Medulla oblongata (tissue), 1 donor: ENCODE data around the gene TEX14.
"Not testable (repeated sequence)": the region's sequence is repeated elsewhere in the genome, so short reads cannot be mapped to it uniquely, and the experiment has no call there.

Experiments used
- DNase-seq: peaks from one replicate; pipeline ENCODE4 v3.0.0-alpha.2; 2015; ENCODE audit errors: extremely low spot score

The TEX14 gene

DNA sequence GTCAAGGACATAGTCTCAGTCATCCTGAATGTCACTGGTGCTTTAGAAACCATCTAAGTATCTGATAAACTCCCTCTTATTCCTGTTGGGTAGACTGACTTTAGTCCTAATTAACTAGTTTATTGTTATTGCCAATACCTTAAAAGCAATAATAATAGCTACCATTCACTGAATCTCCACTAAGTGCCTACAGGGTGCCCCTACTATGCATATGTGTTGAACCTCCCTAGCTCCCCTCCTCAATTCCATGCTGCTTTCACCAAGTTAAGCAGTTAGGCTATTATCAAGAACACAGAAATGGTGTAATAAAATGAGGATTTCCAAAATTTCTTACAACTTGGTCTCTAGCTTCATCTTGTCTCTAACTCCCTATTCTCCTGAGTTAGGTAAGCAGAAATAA, 89.9 kb downstream of the TEX14 start:
- no peak for DNase-seq

DNA sequence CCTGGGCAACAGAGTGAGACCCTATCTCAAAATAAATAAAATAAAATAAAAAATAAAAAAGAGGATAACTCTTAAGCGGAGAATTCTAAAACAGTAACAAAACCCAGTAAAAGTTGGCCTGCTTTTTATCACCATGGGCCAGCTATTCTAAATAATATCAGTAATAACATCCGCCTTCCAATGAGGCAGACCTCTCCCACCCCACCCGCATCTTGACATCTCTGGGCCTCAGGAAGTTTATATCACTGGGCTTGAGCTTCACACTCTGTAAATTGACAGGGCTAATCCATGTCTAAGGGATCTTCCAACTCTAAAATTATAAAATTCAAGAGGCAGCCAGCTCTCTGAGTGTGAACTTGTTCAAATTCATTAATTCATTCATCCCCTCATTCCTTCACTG, 94.5 kb downstream of the TEX14 start:
- DNase-seq, result no peak

- no peak for DNase-seq
These were observed 96.6 kb downstream of the TEX14 start for GRCh38 chr17:58595194-58595792.

GRCh38 chr17:58593123-58593522, 98.7 kb downstream of the TEX14 start:
- no peak for DNase-seq

DNA sequence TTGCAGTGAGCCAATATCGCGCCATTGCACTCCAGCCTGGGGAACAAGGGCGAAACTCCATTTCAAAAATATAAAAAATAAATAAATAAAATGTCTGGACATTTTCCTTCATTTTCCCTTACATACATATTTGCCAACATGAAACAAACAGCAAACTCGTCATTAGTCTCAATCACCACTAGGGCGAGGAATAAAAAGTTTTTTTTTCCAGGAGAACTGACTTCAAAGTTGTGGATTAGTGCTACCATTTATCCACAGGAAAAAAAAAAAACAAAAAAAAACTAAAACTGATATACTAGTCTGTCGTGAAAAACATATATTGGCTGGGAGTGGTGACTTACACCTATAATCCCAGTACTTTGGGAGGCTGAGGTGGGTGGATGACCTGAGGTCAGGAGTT, 100.4 kb downstream of the TEX14 start:
- no peak for DNase-seq

DNA sequence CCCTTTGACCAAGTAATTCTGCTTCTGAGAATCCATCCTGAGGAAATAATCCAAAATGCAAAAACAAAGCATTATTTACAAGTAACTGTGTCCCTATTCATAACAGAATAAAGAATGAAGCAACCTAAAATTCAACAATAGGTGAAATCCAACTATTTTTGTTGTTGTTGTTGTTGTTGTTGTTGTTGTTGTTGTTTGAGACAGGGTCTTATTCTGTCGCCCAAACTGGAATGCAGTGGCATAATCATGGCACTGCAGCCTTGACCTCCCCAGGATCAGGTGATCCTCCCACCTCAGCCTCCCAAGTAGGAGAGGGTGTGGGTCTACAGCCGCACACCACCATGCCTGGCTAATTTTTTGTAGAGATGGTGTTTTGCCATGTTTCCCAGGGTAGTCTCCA, 101.5 kb downstream of the TEX14 start:
- no peak for DNase-seq

DNA sequence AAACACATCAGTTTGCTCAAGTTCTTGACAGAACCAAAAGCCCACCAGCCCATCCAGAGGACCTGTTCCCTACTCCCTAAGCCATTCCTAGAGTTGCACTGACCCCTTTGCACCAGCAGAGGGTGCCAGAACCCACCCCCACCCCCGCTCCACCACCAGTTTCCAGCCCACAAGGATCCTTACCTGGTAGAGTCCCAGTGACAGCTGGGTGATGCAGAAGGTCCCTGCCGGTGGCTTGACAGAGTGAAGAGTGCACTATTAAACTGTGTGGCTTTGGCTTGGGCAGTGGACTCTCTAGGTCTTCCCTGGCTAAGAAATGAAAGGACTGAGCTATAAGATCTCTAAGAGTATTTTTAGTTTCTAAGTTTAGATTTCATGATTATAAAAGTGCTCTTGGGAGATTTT, 104.1 kb downstream of the TEX14 start:
- DNase-seq, result peak; percentile 62

GRCh38 chr17:58586009-58586644, 105.7 kb downstream of the TEX14 start:
- DNase-seq, result no peak

DNA sequence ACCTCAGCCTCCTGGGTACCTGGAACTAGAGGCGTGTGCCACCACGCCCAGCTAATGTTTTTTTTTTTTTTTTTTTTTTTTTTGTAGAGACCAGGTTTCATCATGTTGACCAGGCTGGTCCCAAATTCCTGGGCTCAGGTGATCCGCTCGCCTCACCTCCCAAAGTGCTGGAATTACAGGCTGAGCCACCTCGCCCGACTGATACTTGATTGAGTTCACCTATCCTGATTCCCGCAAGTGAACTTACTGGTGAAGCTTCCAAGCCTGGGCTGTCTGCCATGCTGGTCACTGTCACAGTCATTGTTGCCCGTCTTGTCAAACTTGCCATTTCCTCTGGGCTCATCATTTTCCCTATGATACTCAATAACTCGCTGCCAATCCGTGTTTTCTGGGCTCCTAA, 106.3 kb downstream of the TEX14 start:
- no peak for DNase-seq

DNA sequence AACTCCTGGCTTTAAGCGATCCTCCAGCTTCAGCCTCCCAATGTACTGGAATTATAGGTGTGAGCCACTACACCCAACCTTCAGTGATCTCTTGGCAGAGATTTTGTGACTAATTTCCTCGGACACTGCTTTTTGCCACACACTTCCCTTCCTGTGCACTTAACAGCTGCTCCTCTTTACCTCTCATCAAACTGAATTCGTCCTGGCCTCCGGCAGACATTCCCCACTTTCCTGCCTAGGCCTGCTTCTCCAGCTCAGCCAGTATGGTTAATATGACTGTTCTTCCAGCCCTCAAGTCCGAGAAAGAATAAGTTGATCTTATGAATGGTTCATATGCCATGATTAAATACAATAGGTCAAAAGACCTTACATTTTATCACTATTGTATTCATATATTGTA, 108.4 kb downstream of the TEX14 start:
- no peak for DNase-seq

GRCh38 chr17:58582718-58583117, 109.1 kb downstream of the TEX14 start:
- not testable (repeated sequence) for DNase-seq

DNA sequence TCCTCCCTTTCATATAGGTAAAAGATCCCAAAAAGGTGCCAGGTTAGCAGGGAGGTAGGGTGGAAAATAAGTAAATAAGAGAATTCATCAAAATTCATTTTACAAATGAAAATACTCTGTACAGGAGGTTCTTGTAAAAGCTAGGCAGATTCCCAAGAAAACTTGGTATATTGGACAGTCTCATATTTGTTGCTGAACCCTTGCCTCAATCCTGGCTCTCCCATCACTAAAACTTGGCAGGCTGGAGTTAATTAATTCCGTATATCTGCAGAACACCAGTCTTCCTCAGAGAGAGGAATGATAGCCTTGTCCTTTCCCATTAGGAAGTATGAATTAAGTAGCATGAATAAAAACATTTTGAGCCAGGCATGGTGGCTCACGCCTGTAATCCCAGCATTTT, 111.2 kb downstream of the TEX14 start:
- no peak for DNase-seq

GRCh38 chr17:58577696-58578095, 114.1 kb downstream of the TEX14 start:
- peak; percentile 96 for DNase-seq

DNA sequence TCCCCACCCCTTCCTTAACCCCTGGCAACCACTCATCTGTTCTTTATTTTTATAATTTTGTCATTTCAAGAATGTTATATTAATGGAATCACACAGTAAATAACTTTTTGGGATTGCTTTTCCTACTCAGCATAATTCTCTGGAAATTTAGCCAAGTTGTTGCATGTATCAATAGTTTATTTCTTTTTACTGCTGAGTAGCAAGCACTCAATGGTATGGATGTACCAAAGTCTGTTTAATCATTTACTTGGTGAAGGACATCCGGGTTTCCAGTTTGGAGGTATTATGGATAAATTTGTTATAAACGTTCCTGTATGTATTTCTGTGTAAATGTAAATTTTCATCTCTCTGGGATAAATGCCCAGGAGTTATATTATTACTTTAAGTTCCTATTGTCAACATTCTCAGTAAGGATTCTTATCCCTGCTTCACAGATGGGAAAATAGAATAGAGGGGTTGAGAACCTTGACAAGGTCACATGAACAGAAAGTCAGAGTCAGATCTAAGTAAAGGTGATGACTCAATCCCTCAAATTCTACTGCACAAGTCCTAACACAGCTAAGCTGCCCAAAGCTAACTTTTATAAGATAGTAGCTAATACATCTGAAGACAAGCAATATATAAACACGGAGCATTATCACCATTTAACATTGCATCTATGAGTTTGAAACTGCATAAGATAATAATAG, 115.0 kb downstream of the TEX14 start:
- no peak for DNase-seq

GRCh38 chr17:58575511-58575910, 116.3 kb downstream of the TEX14 start:
- no peak for DNase-seq

DNA sequence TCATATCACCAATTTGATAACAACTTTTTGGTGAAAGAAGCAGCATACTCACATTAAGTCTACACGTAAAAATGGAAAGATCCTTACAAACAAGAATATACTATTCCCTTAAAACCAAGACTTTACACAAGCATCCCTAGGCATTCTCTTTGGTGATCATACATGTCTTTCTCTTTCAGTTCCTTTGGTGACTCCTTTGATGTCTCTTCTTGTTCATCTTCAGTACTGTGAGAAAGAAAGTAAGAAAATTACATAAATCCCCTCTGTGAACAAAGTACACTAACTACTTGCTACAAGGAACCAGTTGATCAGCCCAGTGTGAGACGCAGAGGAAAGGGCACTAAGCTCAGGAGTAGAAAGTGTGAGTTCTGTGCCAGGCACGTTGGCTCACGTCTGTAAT, 117.8 kb downstream of the TEX14 start:
- no peak for DNase-seq

- no peak for DNase-seq
These were observed 119.0 kb downstream of the TEX14 start for GRCh38 chr17:58572846-58573245.

- no peak for DNase-seq
These were observed 121.1 kb downstream of the TEX14 start for GRCh38 chr17:58570758-58571157.

- DNase-seq, result peak; percentile 17
These were observed 122.6 kb downstream of the TEX14 start for GRCh38 chr17:58569196-58569595.

DNA sequence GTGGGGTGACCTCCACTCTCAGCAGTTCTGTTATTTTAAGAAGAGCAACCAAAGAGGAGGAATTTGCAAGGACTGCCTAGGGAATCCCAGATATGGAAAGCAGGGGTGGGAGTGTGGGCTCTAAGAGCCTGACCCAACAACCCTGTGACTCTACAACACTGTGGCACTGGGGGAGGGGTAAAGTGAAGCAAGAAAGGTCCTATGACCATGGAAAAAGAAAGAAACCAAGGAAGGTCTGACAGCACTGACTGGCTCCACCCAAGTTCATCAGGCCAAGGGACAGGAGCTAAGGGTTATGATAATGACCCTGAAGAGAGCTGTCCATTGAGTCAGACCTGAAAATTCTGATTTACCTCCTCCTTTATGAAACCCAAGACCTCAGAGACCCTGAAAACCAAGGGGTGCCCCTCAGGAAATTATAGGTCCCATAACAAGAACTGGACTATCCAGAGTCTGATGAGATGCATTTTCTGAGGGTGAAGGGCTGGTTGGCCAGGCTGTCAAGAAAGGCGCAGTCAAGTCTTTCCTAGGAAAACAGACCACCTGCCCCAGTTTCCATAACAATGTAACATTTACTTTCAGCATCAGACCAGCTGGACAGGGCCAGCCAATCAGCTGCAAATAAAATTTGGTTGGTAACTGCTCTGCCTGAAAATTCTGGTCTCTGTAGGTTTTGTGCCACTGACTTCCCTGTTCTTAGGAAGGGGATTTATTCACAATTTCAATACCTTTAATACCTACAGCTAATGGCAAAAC, 123.6 kb downstream of the TEX14 start:
- DNase-seq, result no peak

DNA sequence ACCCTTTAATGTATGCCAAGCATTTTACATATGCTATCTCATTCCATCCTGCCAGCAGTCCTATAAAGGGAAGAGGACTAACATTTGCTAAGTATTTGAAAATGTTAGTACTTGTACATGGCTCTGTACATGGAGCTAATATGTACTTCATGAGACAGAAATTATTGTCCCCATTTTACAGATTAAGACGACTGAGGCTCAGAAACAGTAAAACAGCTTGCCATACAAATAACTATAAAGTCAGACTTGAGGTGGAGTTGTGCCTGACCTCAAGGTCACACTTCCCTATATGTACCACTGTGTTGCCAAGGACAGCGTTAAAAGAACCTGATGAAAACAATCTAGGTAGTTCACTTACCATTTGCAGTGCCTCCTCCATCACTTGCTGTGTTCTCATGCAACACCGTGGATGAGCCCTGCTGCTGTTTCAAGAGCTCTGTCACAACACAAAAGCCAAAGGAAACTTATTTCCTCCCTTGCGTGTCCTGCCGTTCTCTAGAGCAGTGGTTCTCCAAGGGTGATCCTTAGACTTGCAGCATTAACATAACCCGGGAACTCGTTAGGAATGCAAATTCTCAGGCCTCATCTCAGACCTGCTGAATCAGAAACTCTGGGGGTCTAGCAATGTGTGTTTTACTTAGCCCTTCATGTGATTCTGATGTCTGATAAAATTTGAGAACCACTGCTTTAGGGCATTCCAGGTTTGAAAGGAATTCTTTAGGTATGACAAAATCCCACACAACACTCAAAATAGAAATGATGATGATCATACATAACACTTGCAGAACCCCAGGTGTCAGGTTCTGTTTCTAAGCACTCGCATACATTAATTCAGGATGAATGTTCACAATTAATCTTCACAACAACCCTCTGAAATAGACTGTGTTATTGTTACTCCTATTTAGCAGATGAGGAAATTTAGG, 126.2 kb downstream of the TEX14 start:
- DNase-seq, result no peak

GRCh38 chr17:58564971-58565370, 126.9 kb downstream of the TEX14 start:
- no peak for DNase-seq
